T-helper 2 cell treated with Interferon-gamma antibody and Interleukin-4, amounts not matched to agents 100 ng/mL and 5 ng/mL, for 36 hours (primary cell): ENCODE measurements around the gene PNPLA1. TPM values are rescaled to one million over a fixed set of nuclear protein-coding genes. Genes with fewer than 3 reads are reported as not detected.

ENCODE experiments used
- intact Hi-C: fragments of 100-400 bp; cut with micrococcal nuclease; formaldehyde crosslinking; loops from one replicate; pipeline ENCODE4 v1.15.1; 2023
- total RNA-seq: library from RNA; stranded (reverse); gene quantifications from 2 replicates; pipeline ENCODE4 v1.2.3, GENCODE V29; 2022

Gene PNPLA1, protein sequence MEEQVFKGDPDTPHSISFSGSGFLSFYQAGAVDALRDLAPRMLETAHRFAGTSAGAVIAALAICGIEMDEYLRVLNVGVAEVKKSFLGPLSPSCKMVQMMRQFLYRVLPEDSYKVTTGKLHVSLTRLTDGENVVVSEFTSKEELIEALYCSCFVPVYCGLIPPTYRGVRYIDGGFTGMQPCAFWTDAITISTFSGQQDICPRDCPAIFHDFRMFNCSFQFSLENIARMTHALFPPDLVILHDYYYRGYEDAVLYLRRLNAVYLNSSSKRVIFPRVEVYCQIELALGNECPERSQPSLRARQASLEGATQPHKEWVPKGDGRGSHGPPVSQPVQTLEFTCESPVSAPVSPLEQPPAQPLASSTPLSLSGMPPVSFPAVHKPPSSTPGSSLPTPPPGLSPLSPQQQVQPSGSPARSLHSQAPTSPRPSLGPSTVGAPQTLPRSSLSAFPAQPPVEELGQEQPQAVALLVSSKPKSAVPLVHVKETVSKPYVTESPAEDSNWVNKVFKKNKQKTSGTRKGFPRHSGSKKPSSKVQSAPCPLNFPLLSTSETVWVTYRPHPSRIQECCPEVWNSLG
- not detected in 2 replicates for total RNA-seq

DNA sequence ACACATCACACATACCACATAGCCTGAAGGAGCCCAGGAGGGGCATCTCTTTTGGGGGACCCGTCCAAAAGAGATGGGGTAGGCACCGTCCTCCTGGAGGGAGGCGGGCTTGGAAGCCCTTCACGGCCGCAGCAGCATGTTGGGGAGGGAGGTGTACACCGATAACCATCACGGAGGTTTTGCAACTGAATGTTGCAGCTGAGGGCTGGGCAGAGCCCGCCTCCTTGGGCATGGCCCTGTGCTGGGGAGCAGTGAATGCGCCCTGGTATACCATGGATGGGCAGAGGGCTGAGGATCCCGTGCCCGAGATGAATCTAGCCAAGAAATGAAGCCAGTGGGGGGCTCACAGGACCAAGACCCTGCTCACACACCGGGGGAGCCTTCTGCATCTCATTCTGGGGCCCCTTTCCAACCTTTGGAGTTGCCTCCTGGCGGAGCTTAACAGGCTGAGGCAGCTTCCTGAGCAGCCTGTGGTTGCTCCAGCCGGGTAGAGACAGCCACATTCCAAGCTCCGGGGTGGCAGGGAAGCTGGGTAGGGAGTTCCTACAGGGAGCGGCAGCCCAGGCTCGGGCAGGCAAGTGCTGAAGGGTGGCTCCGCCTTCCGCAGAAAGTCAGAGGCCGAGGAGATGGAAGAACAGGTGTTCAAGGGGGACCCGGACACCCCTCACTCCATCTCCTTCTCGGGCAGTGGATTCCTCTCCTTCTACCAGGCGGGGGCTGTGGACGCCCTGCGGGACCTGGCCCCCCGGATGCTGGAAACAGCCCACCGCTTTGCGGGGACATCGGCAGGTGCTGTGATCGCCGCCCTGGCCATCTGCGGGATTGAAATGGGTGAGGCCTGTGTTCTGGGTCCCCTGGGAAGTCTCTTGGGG lies at the start of gene PNPLA1:
Gene PNPLA1 (plus strand): TSS at position 227 of the 872 bp plus-strand sequence. CDS start 400 bp downstream, at position 627.
- intact Hi-C loops: no loop called here

DNA sequence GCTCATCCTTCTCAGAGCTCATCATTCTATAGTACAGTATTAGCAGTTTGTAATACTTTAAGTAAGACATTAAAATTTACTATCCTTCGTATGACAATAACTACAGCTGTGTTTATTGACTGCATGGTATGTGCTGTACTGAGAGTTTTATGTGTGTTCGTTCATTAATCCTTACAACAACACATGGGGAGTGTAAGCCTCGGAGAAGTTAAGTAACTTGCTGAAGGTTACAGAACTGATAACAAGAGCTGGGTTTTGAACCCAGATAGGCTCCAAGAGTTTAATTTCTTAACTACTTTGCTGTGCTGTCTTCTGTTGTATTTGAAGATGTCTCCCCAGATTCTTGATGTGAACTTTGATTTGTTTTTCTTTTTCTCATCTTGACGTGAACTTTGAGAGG lies 49.6 kb upstream of the PNPLA1 start:
- intact Hi-C loops: no loop called here

DNA sequence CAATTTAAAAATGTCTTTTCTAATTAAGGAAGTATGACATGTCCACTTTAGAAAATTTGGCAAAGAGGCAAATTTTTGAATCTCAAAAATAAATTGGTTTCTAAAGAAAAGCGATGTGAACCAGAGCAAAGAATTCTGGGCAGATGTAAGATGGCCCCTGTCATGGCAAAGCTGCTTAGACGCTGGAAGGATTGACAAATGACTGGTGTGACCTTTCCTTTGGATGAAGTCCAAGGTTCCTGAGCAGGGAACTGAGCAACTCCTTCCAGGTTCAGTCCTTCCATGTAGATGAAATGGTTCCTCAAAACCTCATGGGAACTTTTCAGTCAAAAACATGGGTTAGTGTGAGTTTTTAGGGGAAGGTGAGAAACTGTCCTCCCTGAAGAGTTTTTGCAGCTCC lies 48.2 kb upstream of the PNPLA1 start:
- intact Hi-C loops: no loop called here

DNA sequence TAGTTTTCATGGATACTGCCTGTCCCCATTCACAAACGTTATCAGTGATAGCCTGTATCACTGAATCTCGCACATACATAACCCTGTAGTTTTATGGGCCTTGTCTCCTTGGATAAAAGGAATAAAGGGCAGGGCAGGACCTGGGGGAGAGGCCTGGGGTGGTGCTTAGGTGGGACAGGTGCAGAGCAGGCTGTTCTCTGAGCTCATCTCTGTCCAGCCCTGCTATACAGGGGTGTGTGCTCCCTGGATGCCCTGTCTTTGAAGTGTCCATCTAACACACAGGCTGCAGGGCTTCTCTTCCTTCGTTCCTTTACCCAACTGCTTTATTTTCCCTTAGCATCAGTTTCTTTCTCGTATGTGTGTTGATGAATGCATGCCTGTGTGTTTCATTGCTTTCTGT lies 46.9 kb upstream of the PNPLA1 start:
- intact Hi-C loops: no loop called here

DNA sequence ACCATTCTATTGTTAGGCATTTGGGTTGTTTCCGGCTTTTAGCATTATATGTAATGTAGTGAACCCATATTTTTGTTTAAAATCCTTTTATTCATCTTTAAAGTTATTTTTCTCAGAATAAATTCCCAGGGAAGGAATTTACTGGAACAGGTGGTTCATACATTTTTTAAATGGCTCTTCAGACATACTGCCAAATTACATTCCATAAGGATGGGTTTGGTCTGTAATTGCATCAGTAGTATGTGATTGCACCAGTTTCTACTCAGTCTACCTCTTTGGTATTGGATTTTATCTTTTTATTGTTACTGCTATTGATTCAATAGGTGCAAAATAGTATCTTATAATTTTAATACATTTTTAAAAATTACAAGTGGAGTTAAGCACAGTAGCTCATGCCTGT lies 46.2 kb upstream of the PNPLA1 start:
- intact Hi-C loops: no loop called here

DNA sequence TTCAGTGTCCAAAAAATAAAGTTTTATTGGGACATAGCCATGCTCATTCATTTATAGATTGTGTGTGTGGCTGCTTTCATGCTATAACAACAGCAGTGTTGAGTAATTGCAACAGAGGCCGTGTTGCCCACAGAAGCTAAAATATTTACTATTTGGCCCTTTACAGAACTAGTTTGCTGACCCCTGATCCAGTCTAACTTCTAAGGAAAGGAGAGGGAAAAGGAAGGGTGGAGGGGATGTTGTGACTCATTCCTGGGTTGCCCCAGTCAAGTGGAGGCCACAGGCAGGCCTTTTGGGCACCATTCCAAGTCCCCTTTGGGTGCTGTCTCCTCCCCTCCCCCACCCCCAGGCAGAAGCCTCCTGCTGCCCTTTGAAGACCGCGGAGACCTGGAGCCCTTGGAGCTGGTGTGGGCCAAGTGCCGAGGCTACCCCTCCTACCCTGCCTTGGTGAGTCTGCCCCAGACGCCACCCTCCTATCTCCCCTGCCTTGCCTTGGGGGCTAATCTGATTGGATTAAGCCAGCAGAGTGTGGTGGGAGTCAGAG lies 44.9 kb upstream of the PNPLA1 start:
- intact Hi-C loops: no loop called here

DNA sequence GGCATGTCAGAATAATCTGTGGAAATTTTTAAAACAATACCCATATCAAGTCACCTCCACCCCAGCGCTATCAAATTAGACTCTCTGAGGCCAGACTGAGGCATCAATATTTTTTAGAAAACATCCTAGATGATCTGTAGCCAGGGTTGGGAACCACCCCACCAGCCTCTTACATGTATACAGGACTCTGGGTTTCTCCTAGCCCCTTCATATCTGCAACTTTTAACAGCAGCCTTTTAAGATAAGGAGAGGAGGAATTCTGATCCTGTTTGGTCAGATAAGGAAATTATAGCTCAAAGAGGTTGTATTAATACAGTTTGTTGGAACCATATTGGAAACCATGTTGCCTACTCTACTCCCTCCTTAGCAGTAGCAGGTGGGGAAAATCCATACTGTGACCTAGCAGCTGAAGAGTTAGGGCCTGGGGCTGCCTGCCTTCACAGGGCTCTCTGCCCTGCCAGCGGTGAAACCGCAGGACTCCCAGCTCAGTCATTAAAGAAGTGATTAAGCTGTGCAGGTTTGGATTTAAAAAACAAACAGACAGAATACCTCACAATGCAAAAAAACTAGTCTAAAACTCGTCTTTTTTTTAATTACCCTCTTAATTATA lies 43.3 kb upstream of the PNPLA1 start:
- intact Hi-C loops: no loop called here

DNA sequence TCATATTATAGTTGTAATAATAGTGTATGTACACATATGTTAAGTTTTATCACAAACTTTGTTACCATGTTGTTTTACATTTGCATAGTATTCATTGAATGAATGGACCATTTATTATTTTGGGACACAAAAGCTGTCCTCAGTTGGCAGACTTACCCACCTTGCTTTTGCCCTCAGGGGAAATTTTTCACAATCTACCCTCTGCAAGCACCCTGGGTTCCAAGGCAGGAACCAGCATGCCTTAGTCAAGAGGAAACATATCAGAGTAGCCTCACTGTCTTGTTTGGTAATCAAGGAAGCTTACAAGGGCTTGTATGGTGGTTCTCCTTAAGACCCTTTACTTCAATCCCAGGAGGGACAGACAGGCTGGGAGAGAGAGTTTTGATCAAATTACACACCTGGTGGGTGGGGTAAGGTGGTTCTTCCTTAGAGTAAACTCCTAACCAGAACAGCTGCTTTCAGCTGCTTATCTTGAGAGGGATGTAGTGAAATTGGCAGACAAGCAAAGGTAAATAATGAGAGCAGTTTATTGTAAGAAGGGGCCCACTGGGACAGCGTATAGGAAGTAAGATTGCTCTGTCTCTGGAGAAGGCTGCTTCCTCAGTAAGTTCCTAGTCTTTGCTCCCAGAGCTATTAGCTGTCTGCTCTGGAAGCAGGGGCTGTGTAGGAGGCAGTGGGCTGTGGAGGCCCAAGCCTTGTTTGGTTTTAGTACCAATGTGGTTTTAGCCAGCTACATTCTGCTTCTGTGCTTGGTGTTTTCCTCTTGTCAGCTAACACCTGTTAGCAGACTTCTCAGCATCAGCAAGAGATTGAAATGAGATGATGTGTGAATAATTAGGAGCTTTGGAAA lies 42.3 kb upstream of the PNPLA1 start:
- intact Hi-C loops: no loop called here

DNA sequence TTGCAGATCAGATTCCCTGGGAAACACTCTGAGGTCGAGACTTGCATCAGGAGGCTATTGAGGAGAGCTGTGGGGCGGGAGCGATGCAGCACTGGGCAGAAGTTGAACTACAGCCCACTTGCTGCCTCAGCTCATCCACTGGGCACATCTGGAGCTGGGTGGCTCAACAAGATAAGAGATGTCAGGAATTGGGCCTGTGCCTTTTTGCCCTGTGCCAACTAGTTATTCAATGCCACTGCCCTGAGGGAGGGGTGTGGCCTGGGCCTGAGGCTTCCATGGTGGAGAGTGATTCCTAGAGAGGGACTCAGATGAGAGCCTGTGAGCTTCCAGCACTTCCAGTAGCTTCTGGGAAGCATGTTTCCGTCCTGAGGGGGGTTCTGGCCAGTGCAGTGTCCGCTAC lies 40.6 kb upstream of the PNPLA1 start:
- intact Hi-C loops: no loop called here

DNA sequence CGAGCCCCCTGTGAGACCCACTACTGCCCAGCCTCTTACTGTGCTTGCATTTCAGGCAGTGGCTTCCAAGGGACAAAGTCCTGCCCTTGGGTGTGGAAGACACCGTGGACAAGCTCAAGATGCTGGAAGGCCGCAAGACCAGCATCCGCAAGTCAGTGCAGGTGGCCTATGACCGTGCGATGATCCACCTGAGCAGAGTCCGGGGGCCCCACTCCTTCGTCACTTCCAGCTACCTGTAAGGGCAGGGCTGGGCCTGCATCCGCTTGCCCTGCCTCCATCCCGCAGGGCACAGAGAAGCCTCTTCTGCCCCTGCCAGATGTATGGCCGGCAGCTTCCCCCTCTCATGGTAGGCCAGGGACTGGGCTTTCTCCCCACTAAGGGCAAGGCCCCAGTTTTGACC lies 39.5 kb upstream of the PNPLA1 start:
- intact Hi-C loops: no loop called here

DNA sequence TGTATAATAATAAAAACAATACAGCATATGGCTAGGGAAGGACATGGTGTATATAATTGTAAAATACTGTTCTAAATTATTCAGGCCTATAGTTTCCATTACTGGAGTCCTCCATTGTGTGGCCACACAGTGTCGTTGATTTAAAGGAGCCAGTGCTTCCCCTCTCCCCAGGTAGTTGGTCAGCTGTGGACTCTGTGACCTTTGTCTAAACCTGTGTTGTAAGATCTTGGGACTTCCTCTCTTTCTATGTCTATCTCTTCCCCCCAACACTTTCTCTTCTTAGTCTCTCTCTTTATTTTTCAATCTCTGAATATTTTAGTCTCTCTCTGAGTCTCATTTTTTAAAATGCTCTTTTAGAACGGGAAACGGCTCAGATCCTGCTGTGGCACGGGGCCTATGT lies 37.7 kb upstream of the PNPLA1 start:
- intact Hi-C loops: no loop called here

DNA sequence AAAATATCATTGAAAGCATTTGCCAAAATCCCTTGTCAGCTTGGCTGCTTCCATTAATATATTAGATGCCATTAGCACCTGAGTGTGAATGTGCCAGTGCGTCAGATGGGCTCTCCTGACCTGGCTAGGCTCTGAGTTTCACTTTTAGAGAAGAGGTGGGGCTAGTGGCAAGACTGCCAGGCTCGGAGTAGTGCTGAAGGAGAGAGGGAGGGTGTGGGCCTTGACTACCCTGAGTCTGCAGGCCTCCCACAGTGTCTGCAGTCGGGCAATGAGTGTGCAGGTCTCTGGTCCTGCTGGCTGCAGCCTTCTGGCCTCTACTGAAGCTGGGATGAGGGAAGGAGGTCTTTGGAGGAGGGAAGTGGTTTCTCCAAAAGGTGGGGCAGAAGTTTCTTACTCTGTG lies 34.6 kb upstream of the PNPLA1 start:
- intact Hi-C loops: no loop called here

DNA sequence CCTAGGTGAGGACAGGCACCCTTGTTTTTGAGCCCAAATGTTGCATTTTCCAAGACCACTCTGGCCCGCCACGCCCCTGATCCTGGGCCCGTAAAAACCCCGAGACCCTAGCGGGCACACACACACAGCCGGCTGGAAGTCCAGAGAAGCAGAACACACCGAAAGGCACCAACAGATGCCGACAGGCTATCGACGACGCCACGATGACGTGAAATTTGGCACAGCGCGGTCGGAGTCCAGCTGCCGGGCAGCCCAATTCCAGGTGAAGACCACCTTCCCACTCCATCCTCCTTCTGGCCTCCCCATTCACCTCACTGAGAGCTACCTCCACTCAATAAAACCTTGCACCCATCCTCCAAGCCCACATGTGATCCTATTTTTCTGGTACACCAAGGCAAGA lies 34.0 kb upstream of the PNPLA1 start:
- intact Hi-C loops: no loop called here

DNA sequence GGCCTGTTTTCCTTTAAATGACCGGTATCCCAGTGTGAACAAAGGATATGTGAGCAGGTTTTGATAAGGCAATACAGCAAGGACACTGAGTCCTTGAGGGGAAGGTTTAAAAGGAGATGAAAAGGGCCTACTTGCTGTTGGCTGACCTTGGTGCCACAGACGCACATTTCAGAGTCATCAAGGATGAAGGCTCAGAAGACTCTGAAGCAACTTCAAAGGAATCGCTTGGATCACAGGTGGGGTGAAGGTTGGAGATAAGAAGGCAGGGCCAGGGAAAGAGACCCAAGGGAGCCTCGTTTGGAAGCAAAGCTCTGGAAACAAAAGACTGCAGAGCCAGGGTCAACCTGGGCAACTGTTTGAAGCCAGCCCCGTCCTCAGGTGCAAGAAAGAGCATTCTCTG lies 30.1 kb upstream of the PNPLA1 start:
- intact Hi-C loops: no loop called here

DNA sequence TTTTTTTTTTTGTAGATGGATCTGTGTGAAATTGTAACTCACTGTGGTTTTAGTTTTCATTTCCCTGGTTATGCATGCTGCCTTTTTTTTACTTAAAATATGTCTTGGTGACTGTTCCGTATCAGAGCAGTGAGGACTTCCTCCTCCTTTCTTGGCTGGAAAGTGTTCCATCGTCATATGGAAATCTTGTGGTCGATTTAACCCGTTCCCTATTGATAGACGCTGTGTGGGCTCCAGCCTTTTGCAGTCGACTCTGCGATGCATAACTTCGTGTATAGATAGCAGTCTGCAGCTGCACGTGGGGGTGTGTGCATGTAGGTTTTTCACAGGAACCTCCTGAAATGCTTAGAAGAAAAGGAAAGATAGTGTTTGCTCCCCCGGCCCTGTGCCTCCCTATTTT lies 28.1 kb upstream of the PNPLA1 start:
- intact Hi-C loops: no loop called here

DNA sequence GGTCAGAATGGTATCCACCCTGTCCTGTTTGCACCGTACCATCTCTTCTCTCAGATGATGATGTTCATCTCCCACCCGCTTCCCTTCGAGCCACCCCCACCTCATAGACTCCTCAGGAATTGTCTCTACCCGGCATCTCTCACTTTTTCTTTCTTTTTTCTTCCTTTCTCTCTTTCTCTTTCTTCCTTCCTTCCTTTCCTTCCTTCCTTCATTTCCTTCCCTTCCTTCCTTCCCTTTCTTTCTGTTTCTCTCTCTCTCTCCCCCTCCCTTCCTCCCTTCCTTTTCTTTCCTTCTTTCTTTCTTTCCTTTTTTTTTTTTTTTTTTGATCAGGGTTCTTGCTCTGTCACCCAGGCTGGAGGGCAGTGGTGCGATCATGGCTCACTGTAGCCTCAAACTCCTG lies 27.7 kb upstream of the PNPLA1 start:
- intact Hi-C loops: no loop called here

DNA sequence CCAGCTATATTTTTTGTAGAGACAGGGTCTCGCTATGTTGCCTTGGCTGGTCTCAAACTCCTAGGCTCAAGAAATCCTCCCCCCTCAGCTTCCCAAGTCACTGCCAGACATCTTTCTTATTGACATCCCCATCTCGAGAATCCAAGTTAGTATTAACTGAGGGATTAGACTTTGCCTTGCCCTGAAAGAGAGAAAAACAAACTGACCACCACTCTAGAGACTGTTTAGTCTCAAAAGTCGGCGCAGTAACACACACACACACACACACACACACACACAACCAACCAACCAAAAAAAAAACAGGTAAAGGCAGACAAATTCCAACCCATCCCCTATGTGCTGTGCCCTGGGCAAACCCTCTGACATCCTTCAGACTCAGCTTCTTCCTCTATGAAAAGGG lies 27.2 kb upstream of the PNPLA1 start:
- intact Hi-C loops: no loop called here

DNA sequence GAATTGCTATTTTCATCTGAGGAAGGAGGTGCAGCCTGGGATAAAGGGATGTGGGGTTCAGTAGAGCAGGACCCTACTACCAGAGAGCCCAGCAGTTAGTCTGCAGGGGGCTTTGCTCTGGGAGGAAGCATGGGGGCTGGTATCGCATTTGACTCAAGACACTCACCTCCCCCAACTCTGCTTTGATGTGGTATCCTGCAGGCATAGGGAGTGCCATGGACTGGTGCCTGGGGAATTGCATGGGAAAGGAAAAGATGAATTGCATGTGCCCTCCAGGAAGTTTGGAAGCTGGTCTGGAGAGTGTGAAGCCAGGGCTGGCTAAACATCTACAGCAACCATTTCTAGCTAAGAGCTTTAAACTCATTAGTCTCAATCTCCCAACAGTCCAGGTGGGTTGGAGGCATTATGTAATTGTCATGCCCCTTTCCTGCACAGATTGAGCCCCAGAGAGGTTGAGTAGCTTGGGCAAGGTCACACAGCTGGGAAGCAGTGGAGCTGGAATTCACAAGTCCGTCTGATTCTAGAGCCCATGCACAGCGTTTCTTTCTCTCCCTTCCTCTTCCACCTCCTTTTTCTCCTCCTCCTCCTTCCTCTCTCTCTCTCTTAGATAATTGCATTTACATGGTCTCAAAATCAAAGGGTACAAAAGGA lies 26.2 kb upstream of the PNPLA1 start:
- intact Hi-C loops: no loop called here

DNA sequence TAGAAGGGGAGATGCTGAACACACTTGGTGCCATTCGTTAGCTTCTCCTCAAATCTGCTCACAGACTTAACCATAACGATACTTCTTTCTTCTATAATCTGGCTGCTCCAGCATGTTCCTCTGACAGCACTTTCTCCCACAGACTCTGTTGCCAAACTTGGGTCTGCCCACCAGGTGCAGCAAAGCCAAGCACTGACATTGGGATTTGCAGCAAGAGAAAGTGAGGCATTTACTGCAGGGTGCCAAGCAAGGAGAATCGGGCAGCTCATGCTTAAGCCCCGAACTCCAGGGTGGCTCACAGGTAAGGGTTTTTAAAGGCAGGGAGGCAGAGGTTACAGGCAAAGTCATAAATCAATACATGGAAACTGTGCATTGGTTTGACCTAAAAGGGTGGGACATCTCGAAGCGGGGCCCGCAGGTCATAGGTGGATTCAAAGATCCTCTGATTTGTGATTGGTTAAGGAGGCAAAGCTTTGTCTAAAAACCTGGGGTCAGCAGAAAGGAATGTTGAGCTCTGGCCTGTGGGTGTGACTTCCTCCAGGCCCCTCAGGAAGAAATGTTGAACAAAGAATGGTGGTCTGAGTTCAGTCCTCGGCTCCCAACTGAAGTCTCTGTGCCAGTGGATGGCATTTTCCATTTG lies 25.1 kb upstream of the PNPLA1 start:
- intact Hi-C loops: no loop called here
